Effector CD4-positive, alpha-beta T cell (primary cell): ENCODE measurements around the gene CIB2.

Experiments used
- DNase-seq: peaks from one replicate; pipeline ENCODE4 v3.0.0-alpha.2; 2020

Gene CIB2

DNA sequence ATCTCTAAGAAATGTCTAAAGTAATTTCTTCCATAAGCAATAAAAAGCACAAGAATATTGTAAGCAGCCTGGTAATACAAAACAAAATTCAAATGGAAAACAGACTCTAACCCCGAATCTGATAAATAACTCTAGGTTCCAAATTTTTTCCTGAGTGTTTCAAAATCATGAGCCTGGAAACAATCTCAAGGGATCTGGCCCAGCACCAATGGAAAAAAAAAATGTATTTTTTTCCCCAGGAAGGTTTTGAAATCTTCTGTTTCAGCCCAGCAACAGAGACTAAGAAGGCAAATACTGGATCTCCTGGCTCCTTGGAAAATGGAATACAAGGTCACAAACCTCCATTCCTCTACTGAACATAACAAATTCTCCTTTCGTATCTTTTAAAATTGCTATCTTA lies 66.7 kb downstream of the CIB2 start:
- DNase-seq: no peak

DNA sequence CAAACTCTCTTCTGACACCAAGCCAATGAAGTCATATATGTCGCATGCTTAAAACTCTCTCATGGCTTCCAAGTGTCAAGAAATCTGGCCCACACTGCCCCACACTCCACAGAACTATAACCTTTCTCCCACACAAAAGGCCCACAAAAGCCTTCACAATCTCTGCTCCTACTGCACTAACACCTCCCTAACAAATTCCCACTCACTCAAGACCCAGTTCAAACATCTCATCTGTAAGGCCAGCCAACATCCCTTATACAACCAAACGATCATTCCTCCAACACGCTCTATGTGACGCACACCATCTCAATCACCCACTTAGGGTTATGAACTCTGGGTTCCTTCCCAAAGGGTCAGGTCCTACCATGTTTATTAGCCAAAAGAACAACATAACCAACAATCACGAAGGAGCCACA lies 67.3 kb downstream of the CIB2 start:
- DNase-seq: no peak

DNA sequence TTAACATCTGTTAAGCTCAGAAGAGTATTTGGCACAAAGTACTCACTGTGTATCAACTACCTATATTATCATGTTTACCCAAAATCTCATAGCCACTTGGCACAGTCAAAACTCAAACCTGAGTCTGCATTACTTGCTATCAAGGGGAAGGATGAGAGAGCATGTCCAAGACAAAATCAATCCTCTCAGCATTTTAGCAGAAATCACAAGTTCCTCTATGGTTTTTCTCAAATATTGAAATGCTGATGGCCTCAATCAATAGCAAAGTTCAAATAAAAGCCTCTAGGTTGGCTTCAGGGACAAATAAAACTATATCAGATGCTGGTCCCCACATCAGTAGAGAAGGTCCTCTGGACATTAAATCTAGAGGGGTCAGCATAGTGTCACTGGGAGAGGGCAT lies 68.0 kb downstream of the CIB2 start:
- no peak for DNase-seq

DNA sequence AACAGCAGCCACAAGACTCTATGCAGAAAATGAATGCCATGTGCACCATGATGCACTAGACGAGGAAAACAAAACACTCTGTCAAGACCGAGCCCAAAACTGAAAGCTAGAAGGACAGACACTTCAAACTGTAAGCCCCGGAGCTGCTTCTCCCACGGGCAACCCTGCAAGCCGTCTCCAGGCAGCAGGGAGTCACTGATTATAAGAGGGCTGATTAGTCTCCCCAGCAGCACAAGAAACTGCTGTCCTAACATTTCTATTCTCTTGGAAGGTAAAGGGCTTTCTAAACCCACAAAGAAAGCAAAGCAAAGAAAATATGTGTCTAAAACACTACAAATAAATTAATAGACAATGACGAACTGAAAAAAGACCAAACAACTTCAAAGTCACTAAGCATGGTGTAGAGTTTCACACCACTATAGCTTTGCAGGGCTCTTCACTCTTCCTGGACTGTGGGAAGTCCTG lies 69.2 kb downstream of the CIB2 start:
- peak; percentile 27 for DNase-seq

DNA sequence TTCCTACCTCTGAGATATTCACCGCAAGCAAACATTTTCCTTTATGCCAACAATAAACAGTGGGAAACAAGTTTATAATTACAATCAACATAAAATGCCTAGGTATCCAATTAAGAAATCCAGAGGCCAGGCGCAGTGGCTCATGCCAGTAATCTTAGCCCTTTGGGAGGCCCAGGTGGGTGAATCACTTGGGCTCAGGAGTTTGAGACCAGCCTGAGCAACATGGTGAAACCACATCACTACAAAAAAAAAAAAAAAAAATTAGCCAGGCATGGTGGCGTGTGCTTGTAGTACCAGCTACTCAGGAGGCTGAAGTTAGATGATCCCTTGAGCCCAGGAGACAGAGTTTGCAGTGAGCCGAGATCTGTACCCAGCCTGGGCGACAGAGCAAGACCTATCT lies 71.0 kb downstream of the CIB2 start:
- DNase-seq: no peak

DNA sequence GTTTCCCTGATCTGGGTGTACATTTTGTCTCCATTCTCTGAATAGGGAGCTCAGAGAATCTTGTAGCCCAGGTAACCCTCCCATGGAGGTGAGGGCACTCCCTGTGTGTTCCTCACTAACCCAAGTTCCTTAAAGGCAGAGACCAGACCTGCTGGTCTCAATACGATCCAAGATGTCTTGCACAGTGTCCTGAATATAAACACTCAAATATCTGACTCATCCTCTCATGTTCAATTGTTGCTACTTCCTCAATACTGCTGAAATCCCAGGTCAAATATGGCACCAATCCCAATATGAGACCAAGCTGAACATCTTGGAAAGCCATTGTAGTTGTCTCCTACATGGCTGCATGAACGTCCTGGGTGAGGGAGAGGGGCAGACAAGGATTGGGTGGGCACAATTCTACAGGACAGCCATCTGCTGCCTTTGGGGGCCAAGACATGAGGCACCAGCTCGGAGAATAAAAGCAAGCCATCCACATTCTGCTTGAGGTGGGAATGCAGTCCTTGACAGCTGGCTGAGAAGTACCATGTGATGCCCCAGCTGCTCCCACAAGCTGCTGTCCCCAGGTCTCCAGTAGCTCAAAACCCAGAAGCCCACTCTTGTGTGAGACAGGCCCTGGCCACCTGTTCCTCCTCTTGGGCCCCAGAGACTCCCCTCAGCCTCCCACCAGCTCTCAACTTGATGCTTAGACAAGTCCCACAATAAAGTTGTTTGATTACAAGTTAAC lies 72.0 kb downstream of the CIB2 start:
- DNase-seq: no peak

DNA sequence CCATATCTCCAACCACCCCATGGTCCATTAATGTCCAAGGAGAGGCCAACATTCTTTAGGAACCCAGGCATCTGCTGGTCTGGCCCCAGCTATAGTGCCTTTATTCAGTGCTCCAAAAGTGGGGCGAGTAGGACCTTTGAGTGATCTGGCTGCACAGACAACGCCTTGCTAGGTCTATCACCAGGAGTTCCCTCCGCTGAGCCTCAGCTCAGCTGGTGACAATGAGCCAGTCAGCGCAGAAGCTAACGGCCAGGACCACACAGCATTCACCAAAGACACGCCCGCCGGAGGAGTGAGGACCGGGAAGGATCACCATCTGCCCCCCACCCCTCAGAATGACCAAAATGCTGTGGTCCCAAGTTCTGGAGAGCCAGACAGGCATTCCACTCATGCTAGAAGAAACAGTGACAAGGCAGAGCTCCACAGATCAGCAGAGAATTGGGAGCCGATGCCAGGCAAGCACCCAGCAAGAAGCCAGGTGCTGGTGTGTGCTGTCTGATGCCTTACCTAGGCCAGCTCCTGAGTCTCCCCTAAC lies 72.8 kb downstream of the CIB2 start:
- no peak for DNase-seq

DNA sequence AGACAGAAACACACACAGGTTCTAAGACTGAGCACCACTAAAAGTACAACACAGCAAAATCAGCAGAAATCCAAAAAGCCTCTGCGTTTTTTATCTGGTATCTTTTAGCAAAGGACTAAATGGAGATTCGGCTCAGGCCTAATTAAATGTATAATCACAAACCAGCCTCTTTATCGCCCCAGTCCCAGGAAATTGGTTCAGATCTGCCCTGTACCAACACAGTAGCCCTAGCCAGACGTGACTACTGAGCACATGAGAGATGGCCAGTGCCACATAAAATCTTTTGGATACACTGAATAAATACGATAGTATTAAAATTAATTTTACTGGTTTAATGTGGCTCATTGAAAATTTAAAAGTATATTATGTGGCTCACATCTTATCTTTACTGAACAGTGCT lies 73.4 kb downstream of the CIB2 start:
- DNase-seq: no peak

DNA sequence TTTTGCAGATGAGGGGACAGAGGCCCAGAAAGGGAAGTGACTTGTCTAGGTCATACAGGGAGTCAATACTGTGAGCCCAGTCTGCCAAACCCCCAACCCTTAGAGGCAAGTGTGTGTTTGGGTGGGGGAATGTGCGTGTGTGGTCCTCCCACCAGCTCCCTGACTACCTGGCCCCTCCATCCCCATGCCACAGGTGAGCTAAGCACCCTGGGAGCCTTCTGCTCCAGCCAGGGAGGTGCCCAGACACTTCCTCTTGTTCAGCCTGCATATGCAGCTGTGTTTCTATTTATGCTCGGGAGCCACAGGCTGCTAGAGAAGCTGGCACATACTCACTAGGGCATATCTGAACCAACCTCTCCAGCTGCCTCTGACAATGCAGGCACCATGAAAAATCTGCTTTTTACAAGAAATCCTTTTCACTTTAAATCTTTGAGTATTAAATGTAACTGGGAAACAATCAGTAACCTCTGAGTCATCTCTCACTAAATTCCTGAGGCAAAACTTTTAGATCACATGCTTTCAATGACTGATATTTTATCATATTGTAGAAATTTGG lies 74.5 kb downstream of the CIB2 start:
- no peak for DNase-seq

DNA sequence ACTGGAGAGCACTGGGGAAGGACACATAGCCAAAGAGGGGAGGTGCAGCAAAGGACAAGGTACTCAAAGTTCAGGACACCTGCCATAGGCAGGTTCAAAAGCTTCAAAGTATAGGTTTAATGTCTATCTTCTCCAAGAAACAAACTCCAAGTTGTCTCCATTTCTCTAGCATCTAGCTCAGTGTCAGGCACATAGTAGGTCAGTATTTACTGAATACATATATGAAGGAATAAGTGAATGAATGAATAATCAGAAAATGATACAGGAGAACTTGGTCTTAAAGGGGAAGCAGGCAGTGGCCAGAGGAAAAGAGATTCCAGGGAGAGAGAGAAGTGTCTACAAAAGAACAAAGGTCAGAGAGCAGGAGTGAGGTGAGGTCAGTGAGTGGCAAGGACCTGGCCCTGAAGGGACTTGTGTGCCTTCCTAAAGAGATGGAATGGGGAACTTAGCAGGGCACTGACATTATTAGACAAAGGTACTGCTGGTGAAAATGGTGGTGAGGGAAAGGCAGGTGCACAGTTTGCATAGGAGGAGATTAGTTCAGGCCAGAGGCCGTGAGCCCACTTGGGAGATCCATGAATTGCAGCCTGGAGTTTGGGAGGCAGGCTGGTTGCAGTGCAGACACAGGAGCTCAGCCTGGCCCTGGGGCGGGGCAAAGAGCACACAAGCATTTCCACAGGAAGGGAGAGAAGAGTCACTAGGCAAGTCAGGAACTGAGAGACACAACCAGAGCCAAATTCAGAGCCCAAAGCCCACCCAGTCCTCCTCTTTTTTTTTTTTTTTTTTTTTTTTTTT lies 75.1 kb downstream of the CIB2 start:
- DNase-seq: no peak

DNA sequence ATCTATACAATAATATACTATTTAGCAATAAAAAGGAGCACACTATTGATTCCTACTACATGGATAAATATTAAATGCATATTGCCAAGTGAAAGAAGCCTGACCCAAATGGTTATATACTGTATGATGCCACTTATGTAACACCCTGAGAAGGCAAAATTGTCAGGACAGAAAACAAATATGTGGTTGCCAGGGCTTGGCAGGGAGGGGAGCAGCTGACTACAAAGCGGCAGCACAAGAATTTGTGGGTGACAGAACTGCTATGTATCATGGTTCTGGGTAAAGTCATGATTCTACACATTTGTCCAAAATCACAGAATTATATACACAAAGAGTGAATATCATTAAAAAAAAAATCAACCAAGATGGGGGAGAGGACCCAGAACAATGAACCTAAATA lies 76.3 kb downstream of the CIB2 start:
- no peak for DNase-seq
